ENCODE measurements around the gene NAA15. TPM values are rescaled to one million over a fixed set of nuclear protein-coding genes. Genes with fewer than 3 reads are reported as not detected.
A peak's percentile ranks its signal among the peaks of the same experiment; 100 is the strongest.
"Not testable (repeated sequence)": the region's sequence is repeated elsewhere in the genome, so short reads cannot be mapped to it uniquely, and the experiment has no call there.

The NAA15 gene
- total RNA-seq, 1 donor from 2014 or later = 19.1 TPM

DNA sequence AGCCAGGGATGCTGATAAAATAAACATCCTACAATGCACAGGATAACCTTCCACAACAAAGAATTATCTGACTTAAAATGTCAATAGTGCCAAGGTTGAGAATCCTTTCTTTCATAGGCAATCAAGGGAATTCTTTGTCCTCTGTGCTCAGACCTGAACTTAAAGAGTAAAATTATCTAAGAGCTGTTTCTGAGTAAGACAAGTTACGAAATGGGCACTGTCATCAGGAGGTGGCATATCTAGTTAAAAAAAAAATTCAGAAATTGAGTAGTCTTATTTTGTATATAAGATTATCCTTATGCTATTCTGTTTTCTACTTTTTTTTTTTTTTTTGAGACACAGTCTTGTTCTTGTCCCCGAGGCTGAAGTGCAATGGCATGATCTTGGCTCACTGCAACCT, 149.3 kb downstream of the NAA15 start:
- DNase-seq (ENCODE audit: low read depth in 2 of 2) = no peak

- no peak for DNase-seq (ENCODE audit: low read depth in 2 of 2)
Observed at GRCh38 chr4:139451997-139452396, 150.7 kb downstream of the NAA15 start.

GRCh38 chr4:139453041-139453370, 151.7 kb downstream of the NAA15 start:
- DNase-seq (ENCODE audit: low read depth in 2 of 2) = peak; percentile 55 to 79

DNA sequence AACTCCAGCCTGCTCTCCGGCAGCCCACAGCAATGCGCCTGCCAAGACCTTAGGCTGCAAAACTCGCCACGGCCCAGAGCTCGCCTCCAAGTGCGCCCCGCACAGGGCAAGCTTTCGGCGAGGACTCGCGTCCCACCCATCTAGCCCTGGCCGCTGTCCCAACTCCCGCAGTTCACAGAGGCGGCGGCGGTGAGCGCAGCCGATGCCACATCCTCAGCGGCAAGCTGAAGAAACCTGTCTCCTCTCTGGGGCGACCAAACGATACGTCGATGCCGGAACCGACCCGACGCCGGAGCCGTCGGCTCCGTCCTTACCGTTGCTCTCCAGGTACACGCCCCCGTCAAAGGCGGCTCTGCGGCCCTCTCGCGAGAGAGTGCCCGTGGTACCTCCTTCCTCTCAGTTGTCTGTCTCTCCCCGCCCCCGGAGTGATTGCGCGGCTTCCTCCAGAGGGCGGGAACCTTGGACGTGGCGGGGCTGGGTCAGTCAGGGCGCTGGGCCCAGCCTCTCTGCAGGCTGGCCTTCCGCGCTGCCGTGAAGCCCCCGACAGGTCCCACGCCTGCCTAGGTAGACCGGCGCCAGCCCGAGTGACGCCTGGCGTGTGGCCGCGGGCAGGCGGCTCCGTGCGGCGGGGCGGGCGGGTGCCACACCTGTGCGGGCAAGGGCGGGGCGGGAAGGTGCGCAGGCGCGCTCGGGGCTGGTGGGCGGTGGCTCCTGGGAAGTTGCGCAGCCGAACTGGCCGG, 152.2 kb downstream of the NAA15 start:
- peak; percentile 94 to 98 for DNase-seq (ENCODE audit: low read depth in 2 of 2)

GRCh38 chr4:139454111-139455045, 153.1 kb downstream of the NAA15 start, which contains the start of gene RAB33B:
RAB33B (plus strand) TSS chr4:139454121; CDS start chr4:139454196, 75 bp downstream.
- DNase-seq (ENCODE audit: low read depth in 2 of 2) = no peak

GRCh38 chr4:139455126-139455538, 153.8 kb downstream of the NAA15 start:
- DNase-seq (ENCODE audit: low read depth in 2 of 2) = no peak

GRCh38 chr4:139457318-139457717, 156.0 kb downstream of the NAA15 start:
- DNase-seq (ENCODE audit: low read depth in 2 of 2) = peak in 1 of 2 donors; percentile 41

GRCh38 chr4:139458543-139458942, 157.2 kb downstream of the NAA15 start:
- no peak for DNase-seq (ENCODE audit: low read depth in 2 of 2)

DNA sequence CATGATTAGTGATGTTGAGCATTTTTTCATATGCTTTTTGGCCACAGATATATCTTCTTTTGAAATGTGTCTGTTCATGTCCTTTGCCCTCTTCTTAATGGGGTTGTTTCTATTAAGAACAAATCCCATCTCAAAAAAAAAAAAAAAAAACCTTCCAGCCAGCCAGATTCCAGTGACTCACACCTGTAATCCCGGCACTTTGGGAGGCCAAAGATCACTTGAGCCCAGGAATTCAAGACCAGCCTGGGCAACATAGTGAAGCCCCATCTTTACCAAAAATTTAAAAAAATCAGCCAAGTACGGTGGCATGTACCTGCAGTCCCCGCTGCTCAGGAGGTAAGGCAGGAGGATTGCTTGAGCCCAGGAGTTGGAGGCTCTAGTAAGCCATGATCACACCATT, 157.7 kb downstream of the NAA15 start:
- DNase-seq (ENCODE audit: low read depth in 2 of 2) = no peak

DNA sequence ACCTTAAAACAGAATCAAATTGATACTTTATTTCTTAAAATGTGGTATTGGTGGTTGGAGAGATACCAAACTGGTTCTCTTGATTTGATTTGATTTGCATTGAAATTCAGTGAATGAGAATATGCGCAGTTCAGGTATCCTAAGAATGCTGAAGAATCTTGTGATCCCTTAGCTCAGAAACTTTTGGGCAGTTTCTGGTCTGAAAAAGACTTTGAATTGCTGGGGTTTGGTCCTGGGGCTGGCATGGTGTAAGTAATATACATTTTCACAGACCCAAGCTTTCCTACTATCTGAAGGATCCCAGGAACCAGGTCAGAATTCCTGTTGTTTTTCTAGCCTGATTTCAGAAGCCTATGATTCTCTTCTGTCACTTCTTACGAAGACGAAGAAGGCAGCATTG, 159.3 kb downstream of the NAA15 start:
- DNase-seq (ENCODE audit: low read depth in 2 of 2) = no peak

GRCh38 chr4:139461022-139461628, 159.8 kb downstream of the NAA15 start:
- DNase-seq (ENCODE audit: low read depth in 2 of 2) = no peak

- not testable (repeated sequence) for DNase-seq (ENCODE audit: low read depth in 2 of 2)
Observed at GRCh38 chr4:139464512-139464911, 163.2 kb downstream of the NAA15 start.

DNA sequence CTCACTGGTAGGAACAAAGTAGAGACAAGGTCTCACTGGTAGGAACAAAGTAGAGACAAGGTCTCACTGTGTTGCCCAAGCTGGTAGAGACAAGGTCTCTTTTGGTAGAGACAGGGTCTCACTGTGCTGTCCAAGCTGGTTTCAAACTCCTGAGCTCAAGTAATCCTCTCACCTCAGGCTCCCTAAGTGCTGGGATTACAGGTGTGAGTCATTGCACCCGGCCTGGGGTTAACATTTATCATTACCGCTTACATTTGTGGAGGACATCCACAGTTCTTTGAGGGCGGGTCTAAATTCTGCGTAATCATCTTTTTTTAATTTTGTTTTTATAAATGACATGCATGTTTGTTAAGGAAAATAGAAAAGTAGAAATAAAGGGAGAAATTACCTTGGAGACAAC, 164.6 kb downstream of the NAA15 start:
- no peak for DNase-seq (ENCODE audit: low read depth in 2 of 2)

DNA sequence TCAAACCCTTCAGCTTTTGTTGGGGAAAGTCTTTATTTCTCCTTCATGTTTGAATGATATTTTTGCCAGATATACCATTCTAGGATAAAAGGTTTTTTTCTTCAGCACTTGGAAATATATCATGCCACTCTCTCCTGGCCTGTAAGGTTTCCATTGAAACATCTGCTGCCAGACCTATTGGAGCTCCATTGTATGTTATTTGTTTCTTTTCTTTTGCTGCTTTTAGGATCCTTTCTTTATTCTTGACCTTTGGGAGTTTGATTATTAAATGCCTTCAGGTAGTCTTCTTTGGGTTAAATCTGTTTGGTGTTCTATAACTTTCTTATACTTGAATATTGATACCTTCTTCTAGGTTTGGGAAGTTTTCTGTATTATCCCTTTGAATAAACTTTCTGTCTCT, 167.5 kb downstream of the NAA15 start:
- DNase-seq (ENCODE audit: low read depth in 2 of 2) = not testable (repeated sequence)

DNA sequence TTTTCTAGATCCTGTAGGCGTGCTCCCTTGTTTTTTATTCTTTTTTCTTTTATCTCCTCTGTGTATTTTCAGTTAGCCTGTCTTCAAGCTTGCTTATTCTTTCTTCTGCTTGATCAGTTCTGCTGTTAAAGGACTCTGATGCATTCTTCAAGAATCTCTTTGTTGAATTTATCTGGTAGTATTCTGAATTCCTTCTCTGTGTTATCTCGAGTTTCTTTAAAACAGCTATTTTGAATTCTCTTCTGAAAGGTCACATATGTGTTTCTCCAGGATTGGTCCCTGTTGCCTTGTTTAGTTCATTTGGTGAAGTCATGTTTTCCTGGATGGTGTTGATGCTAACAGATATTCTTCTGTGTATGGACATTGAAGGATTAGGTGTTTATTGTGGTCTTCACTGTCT, 167.9 kb downstream of the NAA15 start:
- DNase-seq (ENCODE audit: low read depth in 2 of 2) = no peak

Other genes with a start within 250 kb of the NAA15 start
- 35.6 and 42.2 TPM in 2 replicates for gene ELF2, start 124.3 kb upstream of the NAA15 start, total RNA-seq
- gene MGARP, start 21.3 kb upstream of the NAA15 start, total RNA-seq = under 0.01 and 0.13 TPM in 2 replicates
- gene NDUFC1, start 972 bp downstream of the NAA15 start, total RNA-seq = 38.8 and 52.8 TPM in 2 replicates
- 12.1 and 15.3 TPM in 2 replicates for gene RAB33B, start 152.6 kb downstream of the NAA15 start, total RNA-seq